ENCODE data around the gene CLK2. TPM values are rescaled to one million over a fixed set of nuclear protein-coding genes. Genes with fewer than 3 reads are reported as not detected.
"Not testable (repeated sequence)": the region's sequence is repeated elsewhere in the genome, so short reads cannot be mapped to it uniquely, and the experiment has no call there.

The CLK2 gene
- total RNA-seq, 4 donors from 2014 or later, result 17.6 to 32.0 (median 25.3) TPM

DNA sequence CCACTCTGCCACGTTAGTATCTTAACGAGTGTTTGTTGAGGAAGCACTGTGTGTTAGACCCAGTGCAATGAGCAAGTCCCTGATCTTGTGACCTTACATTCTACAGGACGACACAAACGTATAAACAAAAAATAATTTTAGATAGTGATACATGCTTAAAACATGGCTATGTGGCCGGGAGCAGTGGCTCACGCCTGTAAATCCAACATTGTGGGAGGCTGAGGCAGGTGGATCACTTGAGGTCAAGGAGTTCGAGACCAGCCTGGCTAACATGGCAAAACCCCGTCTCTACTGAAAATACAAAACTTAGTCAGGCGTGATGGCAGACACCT, 45.2 kb downstream of the CLK2 start:
- no peak for DNase-seq (ENCODE audit: extremely low spot score)
- H3K27ac ChIP-seq (replicated peaks in 1 of 4), result peak overlapping the region; percentile 82 to 92 (median 84)
- intact Hi-C loops (cut with DNase I), result no loop called here
- no peaks in the 10 kb centered on the region for H3K9me3 ChIP-seq
- no peaks in the 10 kb centered on the region for H3K27me3 ChIP-seq
- H3K4me1 ChIP-seq, result peaks cover 17 to 56% (median 54%) of the 10 kb centered on the region in 4 donors
- H3K4me3 ChIP-seq, result peak overlapping the region; percentile 53 to 72 (median 62)
- 43% methylated on average over 9 of the region's 9 CpGs for WGBS
- no peak for TF ChIP-seq POLR2A (IDR thresholded peaks at IDR 0.05; ENCODE audit: low read depth)
- no peak for TF ChIP-seq POLR2AphosphoS5 (IDR thresholded peaks at IDR 0.05)
- TF ChIP-seq, protein P1, sequence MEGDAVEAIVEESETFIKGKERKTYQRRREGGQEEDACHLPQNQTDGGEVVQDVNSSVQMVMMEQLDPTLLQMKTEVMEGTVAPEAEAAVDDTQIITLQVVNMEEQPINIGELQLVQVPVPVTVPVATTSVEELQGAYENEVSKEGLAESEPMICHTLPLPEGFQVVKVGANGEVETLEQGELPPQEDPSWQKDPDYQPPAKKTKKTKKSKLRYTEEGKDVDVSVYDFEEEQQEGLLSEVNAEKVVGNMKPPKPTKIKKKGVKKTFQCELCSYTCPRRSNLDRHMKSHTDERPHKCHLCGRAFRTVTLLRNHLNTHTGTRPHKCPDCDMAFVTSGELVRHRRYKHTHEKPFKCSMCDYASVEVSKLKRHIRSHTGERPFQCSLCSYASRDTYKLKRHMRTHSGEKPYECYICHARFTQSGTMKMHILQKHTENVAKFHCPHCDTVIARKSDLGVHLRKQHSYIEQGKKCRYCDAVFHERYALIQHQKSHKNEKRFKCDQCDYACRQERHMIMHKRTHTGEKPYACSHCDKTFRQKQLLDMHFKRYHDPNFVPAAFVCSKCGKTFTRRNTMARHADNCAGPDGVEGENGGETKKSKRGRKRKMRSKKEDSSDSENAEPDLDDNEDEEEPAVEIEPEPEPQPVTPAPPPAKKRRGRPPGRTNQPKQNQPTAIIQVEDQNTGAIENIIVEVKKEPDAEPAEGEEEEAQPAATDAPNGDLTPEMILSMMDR (IDR thresholded peaks at IDR 0.05), result no peak
- TF ChIP-seq EP300 (IDR thresholded peaks at IDR 0.05), result no peak
- H3K36me3 ChIP-seq, result no peaks in the 10 kb centered on the region

DNA sequence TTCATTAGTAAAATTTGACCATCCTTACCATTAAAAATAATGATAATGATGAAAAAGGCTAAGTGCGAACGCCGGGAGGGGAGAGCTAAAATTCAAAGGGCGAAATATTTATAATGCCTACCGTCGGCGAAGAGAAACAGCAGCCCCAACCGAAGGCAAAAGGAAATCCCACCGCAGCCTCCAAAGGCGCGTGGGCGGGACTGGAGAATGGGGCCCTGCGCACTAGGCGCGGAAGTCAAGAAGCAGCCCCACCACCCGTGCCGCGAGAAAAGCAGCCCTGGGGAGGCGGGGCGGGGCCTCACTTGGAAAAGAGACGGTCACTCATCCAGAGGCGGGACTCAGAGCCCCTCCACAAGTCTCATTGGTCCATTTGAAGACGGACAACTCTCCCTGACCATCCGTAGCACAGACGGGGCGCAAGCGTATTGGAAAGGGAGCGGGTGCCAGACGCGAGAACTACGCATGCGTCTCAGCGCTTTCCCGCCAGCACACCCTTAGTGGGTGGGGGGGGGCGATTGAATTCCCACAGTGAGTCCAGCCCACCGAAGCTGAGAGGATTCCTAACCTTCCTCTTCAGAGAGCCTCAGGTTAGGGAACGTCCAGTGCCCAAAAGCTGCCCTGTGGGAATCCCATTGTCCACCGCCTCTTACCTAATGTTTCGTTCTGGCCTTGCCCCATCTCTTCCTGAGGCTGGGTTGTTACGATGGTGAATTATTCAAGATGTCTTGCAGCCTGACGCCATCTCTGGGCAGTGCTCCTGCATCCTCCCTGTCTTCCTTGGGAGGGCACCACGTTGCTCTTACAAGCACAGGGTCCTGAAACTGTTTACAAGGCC, 45.8 kb downstream of the CLK2 start:
- Histone ChIP-seq H3K4me3 (peak overlapping the region; percentile 53 to 72 (median 62)), H3K27ac (replicated peaks in 1 of 4) (peak overlapping the region; percentile 82 to 92 (median 88)), H3K4me1 (peaks cover 17 to 51% (median 48%) of the 10 kb centered on the region in 4 donors), H3K36me3 (no peaks in the 10 kb centered on the region), H3K9me3 (no peaks in the 10 kb centered on the region), H3K27me3 (no peaks in the 10 kb centered on the region)
- peak; percentile 51 for TF ChIP-seq POLR2A (IDR thresholded peaks at IDR 0.05; ENCODE audit: low read depth)
- TF ChIP-seq POLR2AphosphoS5 (IDR thresholded peaks at IDR 0.05), result peak; percentile 91 to 93
- TF ChIP-seq, protein P1 (IDR thresholded peaks at IDR 0.05), result no peak
- TF ChIP-seq EP300 (IDR thresholded peaks at IDR 0.05), result no peak
- intact Hi-C loops (cut with DNase I), result loop anchor here (1.0 kb wide), 1 partner anchor 19 kb away; the partner anchor contains the start of gene MTX1
- under 1% methylated on average over 40 of the region's 42 CpGs for WGBS
- peak; percentile 99 for DNase-seq (ENCODE audit: extremely low spot score)

DNA sequence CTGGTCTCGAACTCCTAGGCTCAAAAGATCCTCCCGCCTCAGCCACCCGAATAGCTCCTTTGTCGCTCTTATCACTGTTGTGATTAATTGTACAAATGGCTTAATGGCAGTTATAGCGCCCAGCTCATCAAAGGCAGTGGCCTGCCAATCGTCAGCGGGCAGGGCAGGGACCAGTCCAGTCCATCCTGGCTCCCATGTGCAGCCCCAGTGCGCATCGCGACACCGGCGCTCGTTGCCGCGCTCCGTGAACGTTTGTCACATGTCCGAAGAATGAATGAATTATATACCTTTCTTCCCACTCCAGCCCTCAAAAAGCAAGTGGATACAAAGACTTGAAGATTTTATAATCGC, 46.4 kb downstream of the CLK2 start:
- H3K4me3 ChIP-seq, result peak overlapping the region; percentile 53 to 72 (median 62)

DNA sequence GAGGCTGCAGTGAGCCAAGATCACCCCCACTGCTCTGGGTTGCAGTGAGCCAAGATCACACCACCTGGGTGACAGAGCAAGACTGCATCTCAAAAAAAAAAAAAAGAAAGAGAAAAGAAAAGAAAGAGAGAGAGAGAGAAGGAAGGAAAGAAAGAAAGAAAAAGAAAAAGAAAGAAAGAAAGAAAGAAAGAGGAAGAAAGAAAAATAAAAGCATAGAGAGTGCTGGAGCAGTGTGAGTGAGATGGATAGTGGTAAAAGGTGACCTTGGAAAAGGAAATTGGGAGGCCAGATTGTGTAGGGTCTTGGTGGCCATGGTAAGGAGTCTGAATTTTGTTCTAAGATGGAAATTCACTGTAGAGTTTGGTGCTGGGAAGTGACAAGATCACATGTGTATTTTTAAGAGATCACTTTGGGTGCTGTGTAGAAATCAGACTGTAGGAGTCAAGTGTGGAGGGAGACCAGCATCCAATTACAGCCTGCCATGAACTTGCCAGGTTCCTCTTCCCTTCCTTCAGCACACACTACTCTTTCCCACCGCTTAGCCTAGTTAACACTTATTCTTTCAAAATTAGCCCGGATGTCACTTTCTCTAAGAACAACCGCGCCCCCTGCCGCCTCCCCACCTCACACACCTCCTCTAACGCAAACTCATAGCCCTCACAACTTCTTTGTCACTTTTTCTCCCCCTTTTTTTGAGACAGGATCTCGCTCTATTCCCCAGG, 47.0 kb downstream of the CLK2 start:
- under 1% methylated on average over 7 of the region's 7 CpGs for WGBS

More for the DNA sequence above, 46.4 kb downstream of the CLK2 start:
- no peak for DNase-seq (ENCODE audit: extremely low spot score)
- TF ChIP-seq EP300 (IDR thresholded peaks at IDR 0.05) (no peak), POLR2A (IDR thresholded peaks at IDR 0.05; ENCODE audit: low read depth) (no peak), POLR2AphosphoS5 (IDR thresholded peaks at IDR 0.05) (no peak)
- TF ChIP-seq, protein P1 (IDR thresholded peaks at IDR 0.05), result no peak
- intact Hi-C loops (cut with DNase I), result loop anchor here (1.0 kb wide), 1 partner anchor 19 kb away; the partner anchor contains the start of gene MTX1
- Histone ChIP-seq H3K36me3 (no peaks in the 10 kb centered on the region), H3K27ac (replicated peaks in 1 of 4) (peak overlapping the region; percentile 82 to 92 (median 88)), H3K9me3 (no peaks in the 10 kb centered on the region), H3K27me3 (no peaks in the 10 kb centered on the region), H3K4me1 (peaks cover 17 to 45% (median 42%) of the 10 kb centered on the region in 4 donors)
- WGBS, result 0% methylated on average over 19 of the region's 19 CpGs

DNA sequence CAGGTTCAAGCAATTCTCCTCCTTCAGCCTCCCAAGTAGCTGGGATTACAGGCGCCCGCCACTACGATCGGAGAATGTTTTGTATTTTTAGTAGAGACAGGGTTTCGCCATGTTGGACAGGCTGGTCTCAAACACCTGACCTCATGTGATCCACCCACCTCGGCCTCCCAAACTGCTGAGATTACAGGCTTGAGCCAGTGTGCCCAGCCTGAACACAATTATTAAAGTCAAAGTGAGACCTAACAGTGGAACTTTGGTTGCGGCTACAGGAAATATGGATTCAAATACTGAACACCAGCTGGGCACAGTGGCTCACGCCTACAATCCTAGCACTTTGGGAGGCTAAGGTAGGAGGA, 47.9 kb downstream of the CLK2 start:
- H3K9me3 ChIP-seq; H3K27me3 ChIP-seq; H3K4me3 ChIP-seq; H3K36me3 ChIP-seq; DNase-seq (ENCODE audit: extremely low spot score); intact Hi-C loops (cut with DNase I): not testable (repeated sequence)
- Histone ChIP-seq H3K4me1 (peaks cover 17 to 40% (median 35%) of the 10 kb centered on the region in 4 donors), H3K27ac (replicated peaks in 1 of 4) (peak overlapping the region in 3 of 4 donors; percentile 82 to 92 (median 92))
- 97% methylated on average over 8 of the region's 8 CpGs for WGBS

More for the DNA sequence above, 47.0 kb downstream of the CLK2 start:
- Histone ChIP-seq H3K36me3 (no peaks in the 10 kb centered on the region), H3K4me3 (peak overlapping the region; percentile 53 to 72 (median 62)), H3K27me3 (no peaks in the 10 kb centered on the region), H3K4me1 (peaks cover 17 to 40% (median 37%) of the 10 kb centered on the region in 4 donors), H3K9me3 (no peaks in the 10 kb centered on the region), H3K27ac (replicated peaks in 1 of 4) (peak overlapping the region; percentile 82 to 92 (median 88))
- peak; percentile 97 for DNase-seq (ENCODE audit: extremely low spot score)
- intact Hi-C loops (cut with DNase I), result no loop called here
- no peak for TF ChIP-seq EP300 (IDR thresholded peaks at IDR 0.05)
- peak in 1 of 2 donors; percentile 9 for TF ChIP-seq POLR2AphosphoS5 (IDR thresholded peaks at IDR 0.05)
- TF ChIP-seq, protein P1 (IDR thresholded peaks at IDR 0.05), result peak; percentile 52 to 74 (median 59)

Data from esophagus muscularis mucosa (tissue), 4 donors.